GM19025 (cell line): ENCODE results near the gene TRMT61A.

Experiments
- ATAC-seq: cut with Tn5 transposase; IDR thresholded peaks from one replicate; pipeline ENCODE4 v1.9.1; 2021; ENCODE audit warnings: mild to moderate bottlenecking, low read depth, moderate library complexity; ENCODE audit not compliant: unreplicated experiment

The TRMT61A gene

GRCh38 chr14:103533999-103534575 lies 5.1 kb downstream of the TRMT61A start:
- ATAC-seq = no peak

GRCh38 chr14:103534576-103535061 lies 5.6 kb downstream of the TRMT61A start:
- ATAC-seq = no peak

- ATAC-seq = no peak
These were observed 6.3 kb downstream of the TRMT61A start for GRCh38 chr14:103535081-103535890.

- ATAC-seq = no peak
These were observed 7.0 kb downstream of the TRMT61A start for GRCh38 chr14:103535891-103536565.

- ATAC-seq = no peak
These were observed 7.7 kb downstream of the TRMT61A start for GRCh38 chr14:103536693-103537092.

GRCh38 chr14:103537175-103537990 lies 8.4 kb downstream of the TRMT61A start:
- no peak for ATAC-seq

GRCh38 chr14:103538291-103539055 lies 9.5 kb downstream of the TRMT61A start:
- ATAC-seq = no peak

- ATAC-seq = no peak
These were observed 10.2 kb downstream of the TRMT61A start for GRCh38 chr14:103539056-103539825.

GRCh38 chr14:103540821-103541708 lies 12.1 kb downstream of the TRMT61A start:
- no peak for ATAC-seq

GRCh38 chr14:103541709-103542604 lies 13.0 kb downstream of the TRMT61A start:
- no peak for ATAC-seq

- ATAC-seq = no peak
These were observed 13.7 kb downstream of the TRMT61A start for GRCh38 chr14:103542605-103543088.

- no peak for ATAC-seq
These were observed 14.1 kb downstream of the TRMT61A start for GRCh38 chr14:103543140-103543539.

GRCh38 chr14:103543721-103544387 lies 14.9 kb downstream of the TRMT61A start:
- no peak for ATAC-seq

GRCh38 chr14:103544388-103545218 lies 15.6 kb downstream of the TRMT61A start:
- ATAC-seq = no peak

- ATAC-seq = no peak
These were observed 16.4 kb downstream of the TRMT61A start for GRCh38 chr14:103545219-103545914.
